Stimulated activated CD4-positive, alpha-beta T cell treated with anti-CD3 and anti-CD28 coated beads, Interleukin-15, amount 100 ng/mL, for 48 hours (primary cell): ENCODE measurements around the gene RASAL2.
"Not testable (repeated sequence)": the region's sequence is repeated elsewhere in the genome, so short reads cannot be mapped to it uniquely, and the experiment has no call there.

Source experiments
- DNase-seq, 2 donors: peaks; one replicate each; pipeline ENCODE4 v3.0.0-alpha.2; 2020; ENCODE audit warnings: low read depth in 2 of 2

Gene RASAL2

DNA sequence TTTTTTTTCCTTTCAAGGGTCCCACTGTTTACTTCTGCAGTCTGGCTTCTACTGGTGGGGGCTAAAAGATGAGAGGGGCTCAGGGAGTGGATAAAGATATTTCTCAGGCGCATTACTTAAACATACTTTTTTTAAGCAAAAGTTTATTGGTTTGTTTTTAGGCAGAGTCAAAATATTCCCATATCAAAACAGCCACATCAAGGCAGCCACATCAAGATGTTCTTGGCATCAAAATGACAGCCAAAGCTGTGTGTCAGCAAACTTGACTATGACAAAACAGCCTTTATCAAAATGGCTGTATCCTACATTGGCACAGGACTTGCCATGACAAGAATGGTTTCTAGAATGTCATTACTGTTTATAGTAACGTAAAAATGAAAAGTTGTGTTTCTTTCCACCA, 22.1 kb upstream of the RASAL2 start:
- no peak for DNase-seq

- no peak for DNase-seq
Observed at GRCh38 chr1:178072326-178072725, 21.6 kb upstream of the RASAL2 start.

DNA sequence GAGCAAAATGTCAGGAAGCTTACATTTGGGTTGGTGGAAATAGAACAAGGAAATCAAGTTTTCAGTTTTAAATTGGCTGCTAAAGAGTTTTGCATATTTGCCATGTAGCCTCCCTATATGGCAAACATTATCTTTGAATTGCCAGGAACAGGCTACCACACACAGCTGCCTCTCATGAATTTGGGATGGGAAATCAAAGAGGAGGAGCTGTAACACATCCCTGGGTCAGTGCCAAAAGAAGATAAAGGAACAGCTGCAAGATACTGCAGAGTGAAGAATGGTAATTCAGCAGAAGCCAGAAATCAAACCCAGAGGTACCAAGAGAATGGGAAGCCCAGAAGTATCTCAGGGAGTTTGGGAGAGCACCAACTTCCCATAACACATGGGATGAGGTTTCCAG, 18.6 kb upstream of the RASAL2 start:
- no peak for DNase-seq

GRCh38 chr1:178076607-178077006, 17.3 kb upstream of the RASAL2 start:
- no peak for DNase-seq

- no peak for DNase-seq
Observed at GRCh38 chr1:178077917-178078316, 16.0 kb upstream of the RASAL2 start.

GRCh38 chr1:178086294-178086693, 7.6 kb upstream of the RASAL2 start:
- DNase-seq: no peak

GRCh38 chr1:178086766-178087165, 7.1 kb upstream of the RASAL2 start:
- DNase-seq: no peak

DNA sequence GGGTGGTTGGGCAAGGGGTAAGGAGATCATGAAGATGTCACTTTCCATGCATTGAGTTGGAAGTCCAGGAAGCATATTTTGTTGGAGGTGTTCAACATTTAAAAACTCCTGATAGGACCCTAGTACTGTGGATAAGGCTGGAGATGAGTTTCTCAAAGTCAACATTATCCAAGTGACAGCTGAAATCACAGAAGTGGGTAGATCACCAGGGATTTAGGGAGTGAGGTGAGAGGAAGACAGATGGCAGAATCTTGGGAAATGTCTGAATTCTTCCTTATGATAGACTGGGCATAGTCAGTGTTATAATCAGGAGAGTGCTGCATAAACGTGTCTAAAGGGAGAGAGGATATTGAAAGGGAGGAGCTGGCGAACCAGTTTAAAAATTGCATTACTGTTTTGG, 5.3 kb upstream of the RASAL2 start:
- no peak for DNase-seq

GRCh38 chr1:178091454-178091853, 2.5 kb upstream of the RASAL2 start:
- DNase-seq: not testable (repeated sequence)

DNA sequence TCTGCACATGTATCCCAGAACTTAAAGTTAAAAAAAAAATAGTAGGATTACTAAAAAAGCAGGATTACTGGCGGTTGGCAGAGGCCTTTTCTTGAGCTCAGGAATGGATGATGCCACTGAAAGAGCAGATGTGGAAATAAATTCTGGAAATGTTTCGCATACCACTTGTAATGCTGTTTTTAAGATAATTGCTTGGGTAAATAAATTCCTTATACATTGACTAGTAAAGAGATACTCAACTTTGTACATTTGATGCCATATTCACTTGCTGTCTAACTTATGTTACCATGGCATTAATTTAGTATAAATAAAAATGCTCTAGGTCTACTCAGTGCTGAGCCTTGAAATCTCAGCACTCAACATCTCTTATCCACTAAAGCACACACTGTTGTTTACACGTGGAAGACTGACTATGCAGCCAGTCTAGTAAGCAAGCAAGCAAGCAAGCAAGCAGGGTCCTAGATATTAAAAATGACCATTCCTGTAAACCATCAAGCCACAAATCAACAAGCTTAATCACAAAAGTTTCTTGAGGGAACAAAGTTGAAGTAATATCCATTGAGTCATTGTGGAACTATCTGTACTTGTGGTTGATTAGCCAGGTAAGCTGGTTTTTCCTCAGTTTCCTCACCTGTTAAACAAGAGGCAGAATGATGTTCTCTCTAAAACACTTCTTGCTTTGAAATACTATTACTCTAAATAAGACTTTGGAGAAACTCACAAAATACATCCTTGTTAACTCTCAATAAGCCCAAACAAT, 1.7 kb upstream of the RASAL2 start:
- DNase-seq: no peak

GRCh38 chr1:178092878-178093493, 918 bp upstream of the RASAL2 start:
- DNase-seq: no peak

DNA sequence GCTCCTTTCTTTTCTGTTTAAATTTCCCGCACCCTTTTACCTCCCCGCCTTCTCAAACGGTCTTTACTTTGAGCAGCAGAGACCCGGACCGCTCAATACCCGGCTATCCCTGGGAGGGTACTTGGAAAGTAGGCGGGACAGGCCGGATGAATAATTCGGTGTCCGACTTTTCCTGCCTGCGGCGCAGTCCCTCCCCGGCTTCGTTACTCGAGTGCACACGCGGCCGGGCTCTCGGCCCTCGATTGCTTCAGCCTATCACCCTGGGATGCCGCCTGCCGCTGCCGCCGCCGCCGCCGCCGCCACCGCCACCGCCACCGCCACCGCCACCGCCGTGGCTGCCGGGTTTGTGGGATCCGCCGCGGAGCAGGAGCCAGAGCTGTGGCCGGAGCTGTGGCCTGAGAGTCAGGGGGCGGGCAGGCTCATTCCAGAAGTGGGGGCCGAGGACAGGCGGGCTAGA, 382 bp upstream of the RASAL2 start:
- DNase-seq: peak; percentile 31 to 33

DNA sequence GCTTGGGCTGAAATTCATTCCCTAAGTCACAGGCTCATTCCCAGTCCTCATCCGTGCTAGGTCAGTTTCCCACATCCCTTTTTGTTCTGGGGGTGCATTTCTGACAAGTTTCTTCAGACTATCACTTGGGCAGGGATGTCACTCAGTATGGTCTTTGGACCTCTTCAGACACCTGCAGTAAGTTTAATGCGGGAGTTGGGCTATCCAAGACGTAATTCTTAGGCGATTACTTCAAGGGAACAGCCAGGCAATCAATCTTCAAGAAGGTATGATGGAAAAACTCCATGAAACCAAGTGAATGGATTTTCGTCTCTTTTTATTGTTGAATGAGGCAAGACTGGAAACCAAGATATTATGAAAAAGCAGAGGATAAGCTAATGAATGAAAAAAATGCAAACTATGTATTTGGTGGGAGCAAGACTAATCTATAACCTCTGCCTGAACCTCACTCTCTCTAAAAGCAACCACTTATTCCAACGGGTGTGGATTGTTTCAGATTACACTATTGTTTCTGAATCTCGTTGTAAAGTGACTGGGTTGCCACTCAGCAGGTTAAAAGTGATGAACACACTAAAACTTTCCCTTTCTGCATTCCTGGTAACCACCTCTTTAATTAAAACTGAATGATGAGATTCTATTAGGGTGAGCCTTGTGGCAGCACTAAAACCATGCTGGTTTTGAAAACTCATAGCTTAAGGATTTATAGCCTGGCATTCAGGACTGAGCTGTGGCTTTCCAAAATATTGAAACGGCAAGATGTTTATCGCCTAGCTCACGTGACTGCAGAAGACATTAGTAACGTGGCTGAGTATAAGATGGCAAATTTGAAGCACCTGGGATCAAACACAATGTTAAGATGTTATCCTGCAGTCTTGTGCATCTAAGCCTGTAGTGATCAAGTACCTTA, 1.1 kb downstream of the RASAL2 start:
- no peak for DNase-seq

DNA sequence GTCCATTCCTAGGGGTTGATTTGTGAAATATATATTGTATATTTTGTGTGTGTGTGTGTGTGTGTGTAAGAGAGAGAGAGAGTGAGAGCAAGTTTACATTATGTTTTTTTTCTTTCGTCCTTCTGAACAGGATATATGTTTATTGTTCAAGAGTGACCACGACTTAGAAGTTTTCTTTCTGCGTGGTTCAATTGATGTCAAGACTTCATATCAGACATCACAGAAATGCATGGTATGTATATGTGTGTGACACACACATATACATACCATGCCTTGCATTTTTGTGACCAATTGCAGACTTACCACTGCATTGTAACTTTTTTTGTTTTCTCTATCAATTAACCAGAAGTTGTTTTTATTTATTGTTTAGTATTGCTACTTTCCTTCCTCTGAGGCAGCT, 2.5 kb downstream of the RASAL2 start:
- DNase-seq: no peak

DNA sequence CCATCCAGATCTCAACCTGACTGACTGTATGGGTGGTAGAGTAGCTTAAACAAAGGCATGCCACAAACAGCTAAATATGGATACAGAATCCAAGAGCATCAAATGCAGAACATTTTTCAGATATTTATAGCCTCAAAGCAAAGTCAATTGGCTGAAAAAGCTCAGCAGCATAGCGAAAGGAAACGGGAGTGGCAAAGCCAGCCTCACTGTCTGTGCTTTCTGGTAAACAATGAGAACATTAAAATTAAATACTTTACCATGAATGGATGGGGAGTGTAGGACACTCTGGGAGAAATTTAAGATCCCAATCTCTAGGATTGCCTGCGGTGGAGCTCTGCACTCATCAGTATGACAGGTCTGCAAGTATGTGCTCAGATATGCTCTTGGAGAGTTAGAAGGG, 4.4 kb downstream of the RASAL2 start:
- DNase-seq: no peak

DNA sequence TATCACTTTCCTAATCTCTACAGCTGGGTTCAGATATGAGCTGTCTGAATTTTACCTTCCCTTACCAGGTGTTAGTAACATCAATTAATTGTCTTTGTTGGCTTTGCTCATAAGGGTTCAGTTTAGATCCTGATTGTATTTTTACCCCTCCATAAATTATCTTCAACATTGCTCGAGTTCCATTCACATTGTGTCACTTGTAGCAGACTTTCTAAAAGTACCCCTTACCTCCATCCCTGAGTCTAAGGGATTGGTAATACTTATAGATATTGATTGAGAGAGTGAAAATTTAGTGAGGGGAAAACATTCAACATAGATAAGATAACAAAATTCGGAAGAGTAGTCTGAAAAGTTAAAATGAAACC, 7.3 kb downstream of the RASAL2 start:
- no peak for DNase-seq

DNA sequence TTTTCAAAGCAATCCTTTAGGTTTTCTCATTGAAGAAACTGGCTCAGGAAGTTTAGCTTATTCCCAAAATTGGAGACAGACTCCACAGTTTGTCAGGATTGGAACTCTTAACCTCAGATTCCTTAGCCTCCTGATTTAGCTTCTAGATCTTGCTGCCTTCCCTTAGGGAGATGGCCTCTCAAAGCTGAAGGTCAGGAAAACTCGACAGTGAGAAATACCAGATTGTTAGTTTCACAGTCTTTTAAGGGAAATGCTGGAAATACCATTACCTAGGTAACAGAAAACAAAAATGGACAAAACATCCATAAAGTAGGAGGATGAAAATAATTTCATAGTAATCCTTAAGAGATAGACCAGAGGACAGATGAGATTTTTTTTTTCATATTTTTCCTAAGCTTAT, 7.8 kb downstream of the RASAL2 start:
- DNase-seq: no peak

- DNase-seq: no peak
Observed at GRCh38 chr1:178102218-178102617, 8.3 kb downstream of the RASAL2 start.

DNA sequence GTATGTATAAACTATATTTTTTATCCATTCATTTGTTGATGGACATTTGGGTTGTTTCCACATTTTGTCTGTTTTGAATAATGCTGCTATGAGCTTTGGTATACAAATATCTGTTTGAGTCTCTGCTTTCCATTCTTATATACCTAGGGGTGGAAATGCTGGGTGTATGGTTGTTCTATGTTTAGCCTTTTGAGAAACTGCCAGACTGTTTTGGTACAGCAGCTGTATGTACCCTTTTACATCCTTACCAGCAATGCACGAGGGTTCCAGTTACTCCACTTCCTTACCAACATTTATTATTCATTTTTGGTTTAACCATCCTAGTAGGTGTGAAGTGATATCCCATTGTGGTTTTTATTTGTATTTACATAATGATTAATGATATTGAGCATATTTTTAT, 13.9 kb downstream of the RASAL2 start:
- no peak for DNase-seq

DNA sequence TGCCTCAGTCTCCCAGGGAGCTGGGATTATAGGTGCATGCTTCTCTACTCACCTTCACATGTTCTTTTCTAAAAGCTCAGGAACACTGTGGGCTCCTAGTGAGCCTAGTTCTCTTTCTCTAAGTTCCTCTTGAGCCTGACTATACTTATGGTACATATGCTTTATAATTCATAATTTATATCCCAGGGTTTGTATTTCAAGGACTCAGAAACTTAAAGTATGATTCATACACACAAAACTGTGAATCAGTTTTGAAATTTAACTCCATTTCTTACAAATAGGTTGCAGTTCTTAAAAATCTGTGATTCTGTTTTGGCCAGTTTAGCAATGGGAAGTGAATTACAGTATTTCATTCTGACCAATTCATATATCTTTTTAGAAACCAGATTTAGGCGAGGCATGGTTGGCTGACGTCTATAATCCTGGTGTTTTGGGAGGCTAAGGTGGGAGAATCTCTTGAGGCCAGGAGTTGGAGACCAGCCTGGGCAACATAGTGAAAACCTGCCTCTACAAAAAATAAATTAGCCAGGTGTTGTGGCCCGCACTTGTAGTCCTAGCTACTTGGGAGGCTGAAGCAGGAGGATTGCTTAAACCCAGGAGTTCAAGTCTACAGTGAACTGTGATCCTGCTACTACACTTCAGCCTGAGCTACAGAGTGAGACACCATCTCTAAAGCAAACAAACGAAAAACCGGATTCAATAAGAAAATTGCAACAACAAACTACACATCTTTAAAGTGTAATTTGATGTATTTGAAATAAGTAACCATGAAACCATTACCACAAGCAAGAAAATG, 15.6 kb downstream of the RASAL2 start:
- no peak for DNase-seq

GRCh38 chr1:178115260-178115659, 21.4 kb downstream of the RASAL2 start:
- DNase-seq: no peak

DNA sequence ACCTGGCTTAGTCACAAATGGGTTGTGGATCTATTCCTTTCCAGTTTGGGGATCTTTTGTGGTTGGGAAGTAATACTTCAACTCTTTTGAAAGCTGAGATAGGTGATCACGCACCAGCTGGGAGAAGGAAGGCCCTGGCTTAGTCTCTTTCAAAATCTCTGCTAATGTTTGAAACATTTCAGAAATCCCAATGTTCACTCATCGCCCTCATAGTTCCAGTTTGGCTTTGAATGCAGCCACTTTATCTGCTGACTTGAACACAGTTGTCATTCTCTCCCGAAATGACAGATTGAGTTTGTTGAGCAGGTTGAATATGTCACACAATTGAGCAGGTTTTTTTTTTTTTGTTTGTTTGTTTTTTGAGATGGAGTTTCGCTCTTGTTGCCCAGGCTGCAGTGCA, 24.6 kb downstream of the RASAL2 start:
- DNase-seq: no peak
